ENCODE results near the gene ZNF532.

Gene ZNF532

GRCh38 chr18:58949031-58949430, 84.4 kb downstream of the ZNF532 start:
- no peak for DNase-seq

- DNase-seq, result no peak
Observed at GRCh38 chr18:58951986-58952702, 87.5 kb downstream of the ZNF532 start.

GRCh38 chr18:58952858-58953257, 88.2 kb downstream of the ZNF532 start:
- DNase-seq, result no peak

GRCh38 chr18:58953627-58954026, 89.0 kb downstream of the ZNF532 start:
- no peak for DNase-seq

GRCh38 chr18:58955001-58955400, 90.3 kb downstream of the ZNF532 start:
- DNase-seq, result no peak

GRCh38 chr18:58955738-58956137, 91.1 kb downstream of the ZNF532 start:
- DNase-seq, result no peak

GRCh38 chr18:58958628-58959027, 94.0 kb downstream of the ZNF532 start:
- DNase-seq, result no peak

- no peak for DNase-seq
Observed at GRCh38 chr18:58960508-58960907, 95.8 kb downstream of the ZNF532 start.

- DNase-seq, result peak; percentile 37
Observed at GRCh38 chr18:58960946-58961722, 96.5 kb downstream of the ZNF532 start.

- no peak for DNase-seq
Observed at GRCh38 chr18:58962336-58962735, 97.7 kb downstream of the ZNF532 start.

GRCh38 chr18:58965291-58966004, 100.8 kb downstream of the ZNF532 start:
- no peak for DNase-seq

GRCh38 chr18:58966005-58966677, 101.5 kb downstream of the ZNF532 start:
- no peak for DNase-seq

- DNase-seq, result no peak
Observed at GRCh38 chr18:58966704-58967103, 102.0 kb downstream of the ZNF532 start.

GRCh38 chr18:58967751-58968254, 103.1 kb downstream of the ZNF532 start:
- no peak for DNase-seq

- no peak for DNase-seq
Observed at GRCh38 chr18:58970943-58971790, 106.5 kb downstream of the ZNF532 start.

GRCh38 chr18:58975296-58975695, 110.6 kb downstream of the ZNF532 start:
- no peak for DNase-seq

- no peak for DNase-seq
Observed at GRCh38 chr18:58975781-58976180, 111.1 kb downstream of the ZNF532 start.

GRCh38 chr18:58977223-58977622, 112.5 kb downstream of the ZNF532 start:
- no peak for DNase-seq

GRCh38 chr18:58977801-58978200, 113.1 kb downstream of the ZNF532 start:
- DNase-seq, result no peak

GRCh38 chr18:58978916-58979315, 114.2 kb downstream of the ZNF532 start:
- DNase-seq, result no peak

- DNase-seq, result no peak
Observed at GRCh38 chr18:58979615-58980014, 114.9 kb downstream of the ZNF532 start.

- no peak for DNase-seq
Observed at GRCh38 chr18:58980991-58981390, 116.3 kb downstream of the ZNF532 start.

Data from activated CD4-positive, alpha-beta T cell treated with anti-CD3 and anti-CD28 coated beads for 48 hours (primary cell).